LHCN-M2 (cell line): ENCODE measurements around the gene NUDT14. TPM values are rescaled to one million over a fixed set of nuclear protein-coding genes. Genes with fewer than 3 reads are reported as not detected.

Experiments used
- DNase-seq: peaks from one replicate; pipeline ENCODE4 v3.0.0-alpha.2; 2012; ENCODE audit warnings: low read depth
- polyA plus RNA-seq: library from polyadenylated mRNA; unstranded; fragments of >200 nt; gene quantifications from one replicate; pipeline ENCODE4 v1.2.1, GENCODE V29; 2012; ENCODE audit warnings: missing spikeins
- total RNA-seq: library from RNA; depleted of rRNA; stranded (reverse); fragments of >200 nt; gene quantifications from 2 replicates; pipeline ENCODE4 v1.2.3, GENCODE V29; 2014; rRNA removed

The NUDT14 gene
- 11.2 and 14.7 TPM in 2 replicates for total RNA-seq
- 16.4 TPM for polyA plus RNA-seq

DNA sequence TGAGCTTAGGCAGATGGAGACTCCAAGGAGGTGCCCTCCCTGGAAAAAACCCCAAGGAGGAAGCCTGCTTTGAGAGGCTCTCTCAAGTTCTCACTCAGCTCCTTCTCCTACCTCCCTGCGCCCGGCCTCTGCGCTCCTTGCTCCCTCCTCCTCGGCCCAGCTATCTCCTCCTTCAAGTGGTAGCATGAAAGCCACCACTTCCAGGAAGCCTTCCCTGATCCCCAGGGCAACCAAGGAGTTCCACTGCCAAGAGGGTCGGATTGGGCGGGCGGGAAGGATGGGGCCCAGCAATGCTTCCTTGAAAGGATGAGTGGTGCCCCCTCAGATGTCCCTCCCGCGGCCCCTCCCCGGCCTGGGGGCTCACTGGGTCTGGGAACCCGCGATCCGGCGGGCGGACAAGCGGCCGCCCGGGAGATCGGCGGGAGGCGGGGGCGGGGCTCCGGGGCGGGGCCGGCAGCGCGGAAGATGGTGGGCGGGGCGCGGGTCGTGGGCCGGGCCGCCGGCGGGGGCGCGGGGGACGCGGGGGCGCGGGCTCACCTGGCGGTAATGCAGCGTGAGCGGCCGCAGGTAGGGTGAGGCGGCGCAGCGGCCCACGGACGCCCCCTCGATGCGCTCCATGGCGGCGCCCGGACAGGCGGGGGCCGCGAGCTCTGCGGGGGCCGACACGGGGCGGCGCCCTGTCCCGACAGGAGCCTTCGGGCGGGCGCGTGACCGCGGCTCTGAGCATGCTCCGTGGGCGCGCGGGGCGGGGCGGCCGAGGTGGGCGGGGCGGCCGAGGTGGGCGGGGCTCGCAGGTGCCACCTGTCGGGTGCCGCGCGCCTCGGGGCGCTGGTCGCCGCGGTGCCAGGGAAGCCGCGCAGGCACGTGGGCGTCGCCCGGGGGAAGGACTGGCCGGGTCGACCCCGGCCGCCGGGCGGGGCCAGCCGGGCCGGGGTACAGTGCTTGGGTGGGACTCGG is at the start of gene NUDT14:
Gene NUDT14, minus strand, starts transcription at position 721 of the 957 bp plus-strand sequence. Its CDS starts 103 bp downstream, at position 618.
- no peak for DNase-seq

DNA sequence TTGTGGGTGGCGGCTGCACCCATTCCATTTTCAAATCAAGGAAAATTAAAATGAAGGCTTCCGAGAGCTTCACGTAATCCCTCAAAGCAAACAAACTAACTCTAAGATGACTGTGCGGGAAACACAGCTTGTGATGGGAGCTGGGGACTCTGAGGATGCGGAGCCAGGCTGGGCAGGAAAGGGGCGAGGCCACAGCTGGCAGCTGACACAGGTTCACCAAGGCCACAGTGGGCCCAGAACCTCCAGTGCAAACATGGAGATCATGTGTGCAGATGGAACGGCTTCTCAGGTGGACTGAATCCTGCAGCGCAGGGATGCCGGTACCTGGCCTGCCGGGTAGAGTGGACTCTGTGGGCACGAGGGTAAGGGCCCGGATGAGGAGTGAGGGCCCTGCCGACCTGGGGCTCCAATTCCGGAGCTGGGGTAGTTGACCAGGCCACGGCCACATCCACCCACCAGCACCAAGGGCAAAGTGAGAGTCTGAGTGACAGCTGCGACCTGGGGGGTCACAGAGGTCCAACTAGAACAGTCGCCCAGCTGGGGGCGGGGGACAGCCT is 48.1 kb upstream of the NUDT14 start:
- DNase-seq, result no peak

DNA sequence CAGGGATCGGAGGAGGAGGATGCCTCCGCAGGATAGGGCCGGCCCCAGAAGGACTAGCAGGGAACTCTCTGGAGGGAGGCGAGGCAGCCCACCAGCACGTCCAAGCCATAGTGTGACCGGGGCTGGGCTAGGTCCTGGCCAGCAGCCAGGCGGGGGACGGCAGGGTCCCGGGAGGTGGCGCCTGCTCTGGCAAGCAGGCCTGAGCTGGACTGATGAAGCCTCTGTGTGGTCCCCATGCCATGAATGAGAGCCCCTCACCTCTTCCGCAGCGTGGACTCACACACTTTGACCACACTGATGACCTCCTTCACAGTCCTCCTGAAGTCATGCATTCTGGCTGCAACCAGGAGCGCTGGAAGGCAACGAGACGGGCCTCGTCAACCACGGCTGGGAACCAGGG is 47.5 kb upstream of the NUDT14 start:
- DNase-seq, result no peak

DNA sequence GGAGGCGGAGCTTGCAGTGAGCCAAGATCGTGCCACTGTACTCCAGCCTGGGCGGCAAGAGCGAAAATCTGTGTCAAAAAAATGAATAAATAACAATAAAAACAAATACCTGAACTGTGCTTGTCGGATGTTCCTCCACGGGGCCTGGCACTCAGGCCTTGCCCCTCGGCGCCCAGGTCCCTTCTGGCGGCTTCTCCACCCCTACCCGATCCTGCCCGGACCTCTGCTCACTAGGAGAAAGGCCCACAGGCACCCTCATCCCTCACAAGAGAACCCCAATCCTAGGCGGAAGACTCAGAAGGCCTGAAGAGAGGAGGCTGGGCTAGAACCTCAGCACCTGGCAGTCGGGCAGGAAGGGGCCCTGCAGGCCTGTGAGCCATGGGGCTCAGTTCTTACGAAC is 46.2 kb upstream of the NUDT14 start:
- no peak for DNase-seq

DNA sequence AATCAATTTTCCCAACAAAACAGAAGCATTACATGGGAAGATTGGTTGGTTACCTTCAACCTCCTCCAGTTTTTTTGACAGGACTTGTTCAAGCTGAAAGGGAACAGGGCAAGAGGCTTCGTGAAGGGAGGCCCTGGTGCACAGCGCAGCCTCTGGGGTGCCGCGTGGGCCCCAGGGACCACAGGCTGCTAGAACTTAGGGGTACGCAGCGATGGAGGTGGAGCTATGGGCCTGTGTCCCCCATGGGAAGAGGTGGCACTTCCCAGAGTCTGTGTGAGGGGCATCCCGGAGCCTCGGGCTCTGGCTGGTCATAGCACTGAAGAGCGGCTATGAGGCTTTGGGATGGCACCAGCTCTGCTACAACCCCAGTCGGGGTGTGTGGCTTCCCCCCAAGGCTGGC is 45.1 kb upstream of the NUDT14 start:
- DNase-seq, result no peak

DNA sequence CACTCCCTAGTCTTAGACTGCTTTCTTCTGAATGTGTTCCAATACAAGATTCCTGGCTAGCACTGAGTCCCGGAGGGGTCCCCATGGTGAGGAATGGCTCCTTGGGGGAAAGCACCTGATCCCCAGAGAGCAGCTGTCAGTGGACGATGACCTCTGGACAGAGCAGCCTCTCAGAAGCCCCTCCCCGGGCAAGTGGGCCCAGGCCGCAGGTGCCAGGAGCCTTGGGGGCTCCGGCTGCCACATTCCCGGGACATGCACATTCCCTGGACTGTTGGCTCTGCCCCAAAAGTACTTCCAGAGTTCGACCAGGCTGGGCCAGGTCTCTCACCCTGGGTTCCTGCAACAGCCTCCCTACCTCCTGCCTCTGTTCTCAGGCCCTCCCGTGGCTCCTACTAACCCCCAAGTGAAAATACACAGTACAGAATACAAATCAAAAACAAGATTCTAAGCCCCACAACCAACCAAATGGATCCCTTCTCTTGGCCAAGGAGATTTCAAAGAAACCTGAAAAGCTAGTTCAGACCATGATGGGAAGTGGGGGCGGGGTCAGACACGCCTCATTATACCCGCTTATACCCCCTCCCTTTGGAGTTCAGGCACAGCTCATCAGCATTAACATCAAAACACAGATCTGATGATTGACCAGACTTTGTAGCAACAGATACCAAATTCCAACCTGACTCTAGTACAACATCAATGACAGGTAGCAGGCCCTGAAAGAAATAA is 43.9 kb upstream of the NUDT14 start:
- DNase-seq, result no peak

DNA sequence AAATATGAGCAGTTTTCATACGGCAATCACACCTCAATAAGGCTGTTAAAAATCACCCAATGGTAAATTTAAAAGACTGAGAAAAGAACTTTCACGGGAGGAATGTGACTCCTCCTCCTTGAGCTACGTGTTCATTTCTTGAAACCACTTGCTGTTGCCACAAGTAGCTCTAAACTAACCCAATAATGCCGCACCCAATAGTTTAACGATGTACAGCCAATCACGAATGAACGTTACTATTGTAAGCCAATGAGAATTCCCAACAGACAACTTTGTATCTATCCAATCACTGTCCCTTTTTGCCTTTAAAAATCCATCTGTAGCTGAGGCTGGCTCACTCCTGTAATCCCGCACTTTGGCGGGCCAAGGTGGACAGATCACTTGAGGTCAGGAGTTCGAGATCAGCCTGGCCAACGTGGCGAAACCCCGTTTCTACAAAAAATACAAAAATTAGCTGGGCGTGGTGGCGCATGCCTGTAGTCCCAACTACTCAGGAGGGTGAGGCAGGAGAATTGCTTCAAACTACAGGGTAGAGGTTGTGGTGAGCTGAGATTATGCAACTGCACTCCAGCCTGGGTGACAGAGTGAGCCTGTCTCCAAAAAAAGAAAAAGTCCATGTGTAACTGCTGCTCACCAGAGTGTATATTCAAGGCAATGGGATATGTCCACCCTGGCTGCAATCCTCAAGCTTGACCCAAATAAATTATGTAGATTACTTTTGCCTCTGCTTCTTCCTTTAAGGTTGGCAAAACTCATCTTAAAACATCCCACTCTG is 42.8 kb upstream of the NUDT14 start:
- no peak for DNase-seq

DNA sequence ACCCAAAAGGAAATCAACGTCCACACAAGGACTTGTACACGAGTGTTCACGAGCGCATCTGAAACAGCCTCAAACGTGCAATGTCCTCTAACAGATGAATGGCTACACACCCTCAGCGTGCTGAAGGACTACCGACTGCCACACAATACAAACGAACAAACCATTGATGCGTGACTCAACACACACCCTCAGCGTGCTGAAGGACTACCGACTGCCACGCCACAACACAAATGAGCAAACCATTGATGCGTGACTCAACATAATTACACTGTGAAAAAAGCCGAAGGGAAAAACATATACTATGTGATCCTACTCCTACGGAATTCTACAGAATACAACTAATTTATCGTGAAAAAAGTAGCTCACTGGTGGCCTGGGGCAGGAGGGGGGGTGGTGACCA is 42.1 kb upstream of the NUDT14 start:
- DNase-seq, result no peak

DNA sequence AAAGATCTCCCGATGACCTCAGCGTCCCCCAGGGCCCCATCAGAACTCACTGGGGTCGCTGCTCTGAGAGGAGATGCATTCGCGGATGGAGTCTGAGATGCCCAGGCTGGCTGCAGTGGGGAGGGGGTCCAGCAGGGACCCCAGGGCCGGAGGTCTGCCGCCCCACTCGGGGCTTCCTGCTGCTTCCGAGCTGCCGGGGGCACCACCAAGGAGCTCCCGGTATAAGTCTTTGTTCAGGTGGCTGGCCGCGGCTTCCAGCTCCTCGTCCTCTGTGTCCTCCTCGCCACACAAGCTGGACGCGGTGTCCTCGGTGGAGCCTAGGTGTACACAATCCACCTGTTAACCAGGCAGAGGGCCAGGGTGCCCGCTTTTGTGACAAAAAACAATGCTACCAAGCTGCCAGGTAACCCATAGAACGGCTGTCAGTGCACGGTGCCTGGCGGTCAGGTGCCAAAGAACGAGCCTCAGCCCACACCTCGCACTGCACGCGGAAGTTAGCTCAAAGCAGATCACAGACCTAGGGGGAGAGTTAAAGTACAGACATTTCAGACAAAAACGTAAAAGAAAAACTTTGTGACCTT is 40.6 kb upstream of the NUDT14 start:
- DNase-seq, result no peak

DNA sequence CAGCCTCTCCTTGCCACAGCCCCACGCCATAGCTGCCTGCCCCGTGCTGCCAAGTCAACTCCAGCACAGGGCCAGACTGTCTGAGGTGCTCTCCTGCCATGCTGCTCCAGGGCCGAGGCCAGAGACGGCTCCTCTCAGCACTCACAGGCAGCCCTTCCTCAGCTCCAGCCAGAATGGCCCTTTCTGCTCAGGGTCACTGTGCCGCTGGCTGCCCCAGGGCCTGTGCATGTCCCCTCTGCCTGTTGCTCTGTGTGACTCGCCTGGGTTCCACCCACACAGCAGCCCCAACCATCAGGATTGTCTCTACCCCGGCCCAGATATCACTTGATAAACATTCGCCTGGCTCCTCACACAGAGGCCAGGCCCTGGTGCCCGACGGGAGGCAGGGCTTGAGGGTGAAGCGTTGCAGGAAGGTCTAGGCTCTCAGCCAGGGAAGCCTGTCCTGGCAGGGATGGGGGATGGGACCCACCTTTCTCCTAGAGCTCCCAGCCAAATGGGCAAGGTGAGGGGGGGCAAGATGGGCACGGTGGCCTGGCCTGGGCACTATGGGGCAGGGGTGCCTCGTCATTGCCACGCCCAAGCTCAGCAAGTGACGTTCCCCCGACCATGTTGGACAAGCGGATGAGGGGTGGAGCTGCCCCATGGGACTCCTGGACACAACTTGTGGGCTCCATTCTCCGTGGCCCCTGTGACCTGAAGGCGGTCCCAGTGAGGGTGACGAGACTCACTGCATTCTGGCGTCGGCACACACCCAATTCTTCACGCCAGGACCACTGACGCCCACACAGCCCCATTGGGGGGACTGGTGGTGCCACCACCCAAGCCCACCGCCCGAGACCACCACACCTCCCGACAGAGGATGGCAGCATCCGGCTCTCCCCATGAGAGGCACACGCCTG is 39.8 kb upstream of the NUDT14 start:
- no peak for DNase-seq

DNA sequence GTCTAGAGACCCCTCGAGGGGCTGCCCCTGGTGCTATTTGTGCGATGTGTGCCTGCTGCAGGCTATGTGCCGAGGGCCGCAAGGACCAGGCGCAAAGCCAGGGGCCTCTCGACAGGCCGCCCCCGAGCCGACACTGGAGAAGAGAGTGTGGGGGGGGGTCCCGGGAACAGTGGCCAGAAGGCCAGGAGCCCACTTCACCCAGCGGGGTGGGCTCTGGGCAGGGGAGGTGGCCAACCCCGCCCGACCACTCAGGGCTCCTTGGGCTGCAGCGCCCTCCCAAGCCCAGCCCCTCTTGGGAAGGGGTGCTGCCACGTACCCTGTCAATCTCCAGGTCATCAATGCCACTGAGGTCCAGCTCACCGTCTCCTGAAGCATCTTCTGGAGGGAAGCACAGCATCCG is 38.6 kb upstream of the NUDT14 start:
- no peak for DNase-seq

DNA sequence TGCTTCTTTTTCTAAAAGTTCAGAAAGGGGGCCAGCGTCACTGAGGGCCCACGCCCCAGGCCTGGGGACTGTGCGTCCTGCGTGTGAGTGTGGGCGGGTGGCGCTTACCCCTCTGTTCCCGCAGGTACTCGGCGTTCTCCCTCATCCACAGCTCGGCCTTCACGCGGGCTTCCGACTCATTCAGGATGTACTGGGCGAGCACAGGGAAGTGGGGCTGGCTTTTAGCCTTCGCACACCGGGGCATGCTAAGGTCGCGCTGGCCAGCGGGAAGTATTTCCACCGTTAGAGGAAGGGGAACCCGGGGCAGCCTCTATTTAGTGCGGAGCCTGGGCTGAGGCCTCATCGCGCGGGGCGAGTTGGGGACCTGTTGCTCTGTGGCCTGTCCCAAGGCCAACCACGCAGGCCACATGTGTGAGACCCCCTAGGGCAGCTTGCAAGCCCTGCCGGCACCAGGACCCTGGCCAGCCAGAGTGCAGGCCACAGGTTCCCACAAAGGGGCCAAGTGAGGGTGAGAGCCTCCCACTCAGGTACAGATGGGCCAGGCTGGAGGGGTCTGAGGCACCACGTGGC is 38.0 kb upstream of the NUDT14 start:
- DNase-seq, result no peak

DNA sequence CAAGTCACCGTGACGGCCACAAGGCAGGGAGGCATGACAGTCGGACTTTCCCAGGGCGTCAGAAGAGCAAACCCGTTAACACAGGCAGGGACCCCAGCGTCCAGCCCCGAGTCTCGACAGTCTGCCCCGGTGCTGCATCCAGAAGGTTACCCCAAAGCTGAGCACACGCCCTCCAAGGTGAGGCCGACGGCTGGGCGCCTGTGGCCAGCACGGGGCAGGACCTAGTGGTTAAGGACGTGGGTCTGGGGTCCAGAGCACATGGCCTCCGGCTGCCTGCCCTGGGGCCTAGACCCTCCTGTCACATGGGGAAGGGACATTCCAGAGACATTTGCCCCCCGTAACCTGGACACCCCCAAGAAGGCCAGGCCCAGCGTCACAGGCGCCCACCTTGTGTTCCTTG is 37.5 kb upstream of the NUDT14 start:
- no peak for DNase-seq

DNA sequence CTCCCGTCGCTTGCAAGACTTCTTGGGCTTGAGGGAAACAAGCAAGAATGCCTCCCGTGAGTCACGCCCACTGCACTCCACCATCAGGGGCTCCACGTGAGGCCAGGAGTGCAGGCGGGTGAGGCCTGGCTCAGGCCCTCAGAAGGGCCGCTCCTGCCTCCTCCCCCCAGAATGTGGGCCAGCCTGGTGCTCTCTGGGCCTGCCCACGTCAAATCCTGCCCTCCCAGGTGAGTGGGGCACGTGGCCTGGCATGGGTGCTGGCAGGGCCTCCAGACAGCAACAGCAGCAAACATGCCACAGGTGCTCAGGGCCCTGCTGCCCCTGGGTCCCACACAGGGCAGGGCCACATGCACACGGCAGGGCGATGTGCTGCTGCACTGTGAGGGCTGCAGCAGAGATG is 36.7 kb upstream of the NUDT14 start:
- DNase-seq, result no peak

DNA sequence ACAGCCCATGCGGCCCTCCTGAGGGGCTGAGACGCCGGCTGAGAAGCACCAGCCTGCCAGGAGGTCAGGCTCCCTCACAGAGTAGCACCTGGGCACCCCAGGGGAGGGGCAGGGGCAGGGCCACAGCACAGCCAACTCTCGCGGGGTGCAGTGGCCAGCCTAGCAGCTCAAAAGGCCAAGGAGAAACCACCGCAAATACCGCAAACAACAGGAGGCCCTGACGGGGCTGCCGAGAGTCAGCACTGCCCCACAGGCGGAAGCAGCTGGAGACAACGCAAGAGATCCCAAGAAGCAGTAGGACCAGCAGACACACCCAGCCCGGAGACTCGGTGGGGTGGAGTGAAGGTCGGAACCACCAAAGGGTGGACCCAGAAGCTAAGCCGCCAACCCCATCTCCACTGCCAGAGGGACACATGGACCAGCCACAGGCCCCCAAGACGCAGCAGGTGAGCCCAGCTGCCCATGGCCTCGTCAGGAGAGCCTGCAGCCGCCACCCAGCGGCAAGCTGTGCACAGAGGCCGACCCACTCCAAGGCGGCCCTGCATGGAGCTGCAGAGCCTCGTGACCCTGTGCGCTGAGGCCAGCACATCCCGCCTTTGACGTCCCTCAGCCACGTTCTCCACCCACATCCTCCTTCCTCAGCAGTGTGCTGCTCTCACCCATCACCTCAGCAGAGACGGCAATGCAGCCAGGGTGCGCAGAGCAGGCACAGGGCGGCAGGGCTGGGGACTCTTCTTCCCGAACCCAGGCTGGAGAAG is 35.6 kb upstream of the NUDT14 start:
- DNase-seq, result no peak

DNA sequence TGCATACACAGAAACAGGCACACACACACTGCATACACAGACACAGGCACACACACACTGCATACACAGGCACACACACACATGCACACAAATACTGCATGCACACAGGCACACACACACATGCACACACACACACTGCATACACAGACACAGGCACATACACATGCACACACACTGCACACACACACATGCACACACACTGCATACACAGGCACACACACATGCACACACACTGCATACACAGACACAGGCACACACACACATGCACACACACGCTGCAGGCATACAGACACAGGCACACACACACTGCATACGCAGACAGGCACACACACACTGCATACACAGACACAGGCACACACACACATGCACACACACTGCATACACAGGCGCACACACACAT is 34.5 kb upstream of the NUDT14 start:
- DNase-seq, result no peak

DNA sequence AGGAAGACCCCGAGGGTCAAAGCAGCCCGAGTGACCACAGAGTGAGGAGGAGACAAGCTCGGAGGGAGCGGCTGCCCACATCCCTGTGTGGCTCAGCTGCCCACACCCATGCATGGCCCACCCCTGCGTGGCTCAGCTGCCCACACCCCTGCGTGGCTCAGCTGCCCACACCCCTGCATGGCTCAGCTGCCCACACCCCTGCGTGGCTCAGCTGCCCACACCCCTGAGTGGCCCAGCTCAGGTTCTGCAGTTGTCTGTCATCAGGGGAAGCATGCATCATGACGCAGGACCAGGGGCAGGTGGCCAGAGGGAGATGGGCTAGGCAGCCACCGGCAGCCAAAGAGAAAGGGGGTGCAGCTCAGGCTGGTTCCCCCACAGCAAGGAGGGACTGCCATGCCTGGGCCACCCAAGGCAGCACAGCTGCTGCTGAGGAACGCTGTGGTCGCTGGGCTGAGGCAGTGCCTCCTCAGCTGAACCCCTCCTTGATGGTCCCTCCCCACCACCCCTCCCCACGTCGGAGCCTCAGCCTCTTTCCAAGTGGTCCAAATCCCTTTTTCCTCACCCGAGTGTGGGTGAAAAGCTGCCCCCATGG is 33.3 kb upstream of the NUDT14 start:
- no peak for DNase-seq

DNA sequence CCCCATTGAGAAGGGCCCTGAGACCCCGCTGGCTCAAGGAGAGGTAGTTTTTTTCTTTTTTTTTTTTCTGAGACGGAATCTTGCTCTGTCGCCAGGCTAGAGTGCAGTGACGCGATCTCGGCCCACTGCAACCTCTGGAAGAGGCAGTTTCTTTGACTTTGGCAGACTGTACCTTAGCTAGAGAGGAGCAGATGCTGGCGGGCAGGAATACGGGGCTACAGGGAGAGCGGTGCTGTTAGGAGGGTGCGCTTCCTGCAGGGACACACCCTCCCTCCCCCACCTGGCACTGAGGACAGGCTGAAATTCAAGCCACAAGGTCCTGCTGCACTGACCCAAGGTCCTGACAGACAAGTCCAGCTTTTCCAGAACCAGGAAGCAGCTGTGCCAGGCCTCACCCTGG is 32.2 kb upstream of the NUDT14 start:
- DNase-seq, result no peak
